HG03460 (cell line): Measurements from ENCODE around the gene FHIT.
"Not testable (repeated sequence)": the region's sequence is repeated elsewhere in the genome, so short reads cannot be mapped to it uniquely, and the experiment has no call there.

Experiments used
- ATAC-seq: cut with Tn5 transposase; IDR thresholded peaks from one replicate; pipeline ENCODE4 v1.9.1; 2021; ENCODE audit not compliant: unreplicated experiment

The FHIT gene

GRCh38 chr3:60949146-60949545 lies 302.1 kb downstream of the FHIT start:
- ATAC-seq, result no peak

GRCh38 chr3:60948488-60948887 lies 302.8 kb downstream of the FHIT start:
- no peak for ATAC-seq

- no peak for ATAC-seq
Observed at GRCh38 chr3:60935709-60936108, 315.5 kb downstream of the FHIT start.

GRCh38 chr3:60933824-60934223 lies 317.4 kb downstream of the FHIT start:
- ATAC-seq, result no peak

- no peak for ATAC-seq
Observed at GRCh38 chr3:60932643-60933042, 318.6 kb downstream of the FHIT start.

GRCh38 chr3:60932170-60932569 lies 319.1 kb downstream of the FHIT start:
- no peak for ATAC-seq

GRCh38 chr3:60931452-60931851 lies 319.8 kb downstream of the FHIT start:
- ATAC-seq, result no peak

- ATAC-seq, result no peak
Observed at GRCh38 chr3:60920519-60920918, 330.7 kb downstream of the FHIT start.

GRCh38 chr3:60919296-60919695 lies 332.0 kb downstream of the FHIT start:
- no peak for ATAC-seq

- ATAC-seq, result no peak
Observed at GRCh38 chr3:60917141-60917540, 334.1 kb downstream of the FHIT start.

GRCh38 chr3:60916546-60916945 lies 334.7 kb downstream of the FHIT start:
- no peak for ATAC-seq

- ATAC-seq, result no peak
Observed at GRCh38 chr3:60913474-60913873, 337.8 kb downstream of the FHIT start.

GRCh38 chr3:60912876-60913275 lies 338.4 kb downstream of the FHIT start:
- ATAC-seq, result no peak

- ATAC-seq, result no peak
Observed at GRCh38 chr3:60912142-60912541, 339.1 kb downstream of the FHIT start.

GRCh38 chr3:60909526-60909925 lies 341.7 kb downstream of the FHIT start:
- ATAC-seq, result no peak

- ATAC-seq, result no peak
Observed at GRCh38 chr3:60906283-60906682, 345.0 kb downstream of the FHIT start.

GRCh38 chr3:60898321-60898720 lies 352.9 kb downstream of the FHIT start:
- ATAC-seq, result no peak

GRCh38 chr3:60893946-60894345 lies 357.3 kb downstream of the FHIT start:
- ATAC-seq, result no peak

- ATAC-seq, result no peak
Observed at GRCh38 chr3:60890226-60890625, 361.0 kb downstream of the FHIT start.

GRCh38 chr3:60888952-60889351 lies 362.3 kb downstream of the FHIT start:
- ATAC-seq, result not testable (repeated sequence)

- no peak for ATAC-seq
Observed at GRCh38 chr3:60887574-60887973, 363.7 kb downstream of the FHIT start.

- no peak for ATAC-seq
Observed at GRCh38 chr3:60886518-60886917, 364.7 kb downstream of the FHIT start.

- no peak for ATAC-seq
Observed at GRCh38 chr3:60884005-60884404, 367.2 kb downstream of the FHIT start.

GRCh38 chr3:60877188-60877587 lies 374.1 kb downstream of the FHIT start:
- ATAC-seq, result no peak
